COLO829 (cell line): ENCODE results near the gene ERICH4.
"Not testable (repeated sequence)": the region's sequence is repeated elsewhere in the genome, so short reads cannot be mapped to it uniquely, and the experiment has no call there.

Experiments used
- DNase-seq: peaks from one replicate; pipeline ENCODE4 v3.0.0; 2012; ENCODE audit warnings: low spot score

The ERICH4 gene

GRCh38 chr19:41435936-41436673, 6.9 kb upstream of the ERICH4 start:
- DNase-seq = no peak

- no peak for DNase-seq
Measured at GRCh38 chr19:41436674-41436951, 6.3 kb upstream of the ERICH4 start.

GRCh38 chr19:41437944-41438574, 4.9 kb upstream of the ERICH4 start:
- no peak for DNase-seq

DNA sequence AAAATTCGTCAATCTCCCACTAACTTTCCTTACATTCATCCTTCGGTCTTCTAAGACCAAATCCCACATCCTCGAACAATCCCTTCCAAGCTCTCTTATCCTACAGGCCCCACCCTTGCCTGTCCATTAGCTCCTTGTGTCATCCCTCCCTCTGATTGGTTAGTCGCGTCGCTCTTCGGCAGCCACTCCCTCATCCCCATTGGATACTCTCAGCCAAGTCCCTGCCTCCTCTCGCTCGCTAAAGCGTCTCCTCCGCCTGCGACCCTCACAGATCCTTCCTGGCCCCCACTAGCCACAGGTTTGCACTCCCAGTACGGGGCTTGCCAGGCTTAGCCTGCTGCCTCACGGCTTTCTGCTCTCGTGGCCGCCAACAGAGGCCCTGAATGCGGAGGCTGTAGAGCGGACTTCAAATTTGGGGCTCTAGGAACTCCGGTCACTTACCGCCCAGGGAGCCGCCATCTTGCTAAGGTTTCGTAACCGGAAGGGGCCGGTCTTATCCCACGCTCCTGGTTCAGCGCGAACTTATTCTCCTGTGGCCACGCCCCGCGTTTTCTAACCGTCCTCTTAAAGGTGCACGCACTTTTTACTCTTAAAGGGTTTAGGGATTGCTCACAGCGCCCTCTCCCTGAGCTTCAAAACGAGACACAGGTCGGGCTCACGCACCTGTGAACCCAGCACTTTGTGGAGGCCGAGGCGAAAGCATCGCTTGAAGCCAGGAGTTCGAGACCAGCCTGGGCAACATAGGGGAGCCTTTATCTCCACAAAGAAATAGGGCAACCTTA, 3.3 kb upstream of the ERICH4 start, which contains the start of gene DMAC2:
TSS of gene DMAC2 (minus strand) at position 472 of the 782 bp plus-strand sequence. CDS start at position 459, 13 bp downstream.
- peak; percentile 98 for DNase-seq

DNA sequence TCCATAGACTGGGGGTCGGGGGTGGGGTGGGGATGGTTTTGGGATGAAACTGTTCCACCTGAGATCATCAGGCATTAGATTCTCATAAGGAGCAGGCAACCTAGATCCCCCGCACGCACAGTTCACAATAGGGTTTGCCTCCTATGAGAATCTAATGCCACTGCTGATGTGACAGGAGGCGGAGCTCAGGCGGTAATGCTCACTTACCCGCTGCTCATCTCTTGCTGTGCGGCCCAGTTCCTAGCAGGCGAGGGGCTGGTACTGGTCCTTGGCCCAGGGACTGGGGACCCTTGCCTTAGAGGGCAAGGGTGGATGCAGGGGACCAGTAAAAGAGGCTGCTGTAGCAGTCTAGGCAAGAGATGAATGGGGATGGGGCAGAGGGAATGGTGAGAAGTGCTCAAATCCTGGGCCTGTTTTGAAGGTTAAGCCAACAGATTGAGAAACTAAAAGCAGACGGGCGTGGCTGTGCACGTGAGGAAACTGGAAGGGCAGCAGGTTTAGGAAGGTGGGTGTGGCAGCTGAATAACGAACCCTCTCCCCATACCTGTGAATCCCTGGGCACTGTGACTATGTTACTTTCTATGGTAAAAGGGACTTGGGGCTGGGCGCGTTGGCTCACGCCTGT, 1.5 kb upstream of the ERICH4 start:
- no peak for DNase-seq

GRCh38 chr19:41443813-41444455, 978 bp downstream of the ERICH4 start:
- DNase-seq = no peak

GRCh38 chr19:41445575-41445974, 2.6 kb downstream of the ERICH4 start:
- no peak for DNase-seq

DNA sequence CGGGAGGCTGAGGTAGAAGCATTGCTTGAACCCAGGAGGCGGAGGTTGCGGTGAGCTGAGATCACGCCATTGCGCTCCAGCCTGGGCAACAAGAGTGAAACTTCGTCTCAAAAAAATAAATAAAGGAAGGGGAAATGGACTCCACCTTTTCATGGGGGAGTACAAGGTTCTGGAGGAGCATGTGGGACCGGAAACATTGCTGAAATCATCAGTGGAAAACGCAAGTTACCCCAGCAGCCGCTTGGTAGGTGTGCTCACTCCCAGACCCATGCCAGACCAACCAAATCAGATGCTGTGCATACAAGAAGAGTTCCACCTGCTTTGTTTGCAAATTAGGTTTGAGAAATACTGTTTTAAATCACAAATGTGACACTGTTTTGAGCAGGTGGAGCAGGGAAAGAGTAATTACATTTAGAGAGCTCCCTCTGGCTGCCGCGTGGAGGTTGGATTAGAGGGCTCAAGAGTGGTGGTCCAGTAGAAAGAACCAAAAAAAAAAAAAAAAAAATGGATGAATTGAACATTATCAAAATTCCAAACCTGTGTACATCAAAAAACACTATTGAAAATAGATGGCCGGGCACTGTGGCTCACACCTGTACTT, 4.9 kb downstream of the ERICH4 start:
- DNase-seq = no peak

DNA sequence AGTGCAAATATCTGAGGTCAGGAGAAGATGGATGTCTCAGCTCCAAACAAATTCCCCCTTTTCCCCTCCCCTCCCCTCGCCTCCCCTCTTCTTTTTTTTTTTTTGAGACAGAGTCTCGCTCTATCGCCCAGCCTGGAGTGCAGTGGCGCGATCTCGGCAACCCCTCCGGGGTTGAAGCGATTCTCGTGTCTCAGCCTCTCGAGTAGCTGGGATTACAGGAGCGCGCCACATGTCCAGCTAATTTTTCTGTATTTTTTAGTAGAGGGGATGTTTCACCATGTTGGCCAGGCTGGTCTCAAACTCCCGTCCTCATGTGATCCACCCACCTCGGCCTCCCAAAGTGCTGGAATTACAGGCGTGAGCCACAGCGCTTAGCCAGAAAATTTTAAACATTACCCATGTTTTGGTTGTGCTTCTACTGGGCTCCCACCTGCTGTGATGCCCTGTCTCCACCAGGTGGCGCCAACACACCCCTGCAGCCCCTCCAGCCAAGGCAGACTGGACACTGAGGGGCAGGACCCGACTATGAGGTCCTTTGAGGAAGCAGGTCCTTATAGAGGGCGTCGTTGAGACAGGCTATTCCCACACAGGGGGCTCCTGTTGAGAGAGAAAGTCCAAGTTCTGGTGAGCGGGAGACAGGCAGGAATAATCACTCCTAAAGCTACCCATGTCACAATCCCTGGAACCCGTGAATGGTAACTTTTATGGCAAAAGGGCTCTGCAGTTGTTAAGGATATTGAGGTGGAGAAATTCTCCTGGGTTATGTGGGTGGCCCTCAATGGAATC, 6.3 kb downstream of the ERICH4 start:
- DNase-seq = peak; percentile 75

- no peak for DNase-seq
Measured at GRCh38 chr19:41449865-41450178, 6.9 kb downstream of the ERICH4 start.

DNA sequence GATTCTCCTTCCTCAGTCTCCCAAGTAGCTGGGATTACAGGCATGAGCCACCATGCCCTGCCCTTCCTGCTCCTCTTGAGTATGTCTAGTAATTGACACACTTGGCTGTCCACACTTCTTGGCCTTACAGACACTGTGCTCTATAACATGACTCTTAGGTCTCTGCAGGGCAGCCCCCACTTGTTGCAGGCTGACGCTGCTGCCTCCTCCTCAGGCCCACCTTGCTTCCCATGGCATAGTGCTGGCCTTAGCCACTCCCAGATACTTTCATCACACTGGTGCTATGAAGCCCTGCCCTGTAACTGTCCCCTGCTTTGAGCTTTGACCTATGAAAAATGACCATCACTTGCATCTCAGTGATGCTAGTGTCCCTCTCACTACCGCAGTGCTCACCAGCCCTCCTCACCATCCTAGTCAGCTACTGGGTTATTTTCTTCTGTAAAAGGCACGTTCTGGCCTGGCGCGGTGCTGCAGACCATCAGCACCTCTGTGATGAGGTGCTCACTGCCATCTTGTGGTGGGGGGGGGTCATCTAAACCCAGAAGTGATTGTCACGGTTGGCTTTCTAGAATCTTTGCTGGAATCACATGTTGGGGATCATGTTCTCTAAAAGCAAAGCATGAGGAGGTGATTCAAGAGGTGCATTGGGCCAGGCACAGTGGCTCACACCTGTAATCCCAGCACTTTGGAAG, 9.8 kb downstream of the ERICH4 start:
- DNase-seq = no peak

- no peak for DNase-seq
Measured at GRCh38 chr19:41455936-41456335, 13.0 kb downstream of the ERICH4 start.

DNA sequence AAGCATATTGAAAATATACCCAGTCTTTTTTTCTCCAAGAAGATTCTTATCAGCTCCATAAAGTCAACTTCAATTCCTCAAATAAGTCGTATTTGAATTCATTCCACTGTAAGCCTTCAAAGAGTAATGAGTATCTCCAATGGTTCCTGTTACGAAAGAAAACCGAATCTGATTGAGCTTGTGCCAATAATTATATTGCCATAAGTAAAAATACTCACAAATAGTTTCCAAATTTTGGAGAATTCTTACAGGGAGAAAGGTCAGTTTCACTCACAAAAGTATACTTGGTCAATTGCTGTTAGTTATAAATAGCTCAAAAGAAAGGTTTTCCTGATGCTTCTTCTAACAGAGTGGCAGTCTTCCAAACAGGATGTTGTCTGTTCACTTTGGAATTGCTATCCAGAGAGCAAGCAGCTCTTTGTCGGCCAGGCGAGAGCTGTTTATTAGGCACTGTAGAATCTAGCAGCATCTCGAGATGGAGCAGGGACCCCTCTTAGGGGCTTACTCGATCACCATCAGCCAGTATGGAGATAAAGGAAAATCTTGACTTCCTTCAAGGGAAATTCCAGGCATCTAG, 13.5 kb downstream of the ERICH4 start:
- DNase-seq = peak; percentile 41

- DNase-seq = no peak
Measured at GRCh38 chr19:41457241-41457640, 14.3 kb downstream of the ERICH4 start.

- DNase-seq = no peak
Measured at GRCh38 chr19:41462497-41462896, 19.5 kb downstream of the ERICH4 start.

GRCh38 chr19:41463257-41464256, 20.6 kb downstream of the ERICH4 start:
- not testable (repeated sequence) for DNase-seq

DNA sequence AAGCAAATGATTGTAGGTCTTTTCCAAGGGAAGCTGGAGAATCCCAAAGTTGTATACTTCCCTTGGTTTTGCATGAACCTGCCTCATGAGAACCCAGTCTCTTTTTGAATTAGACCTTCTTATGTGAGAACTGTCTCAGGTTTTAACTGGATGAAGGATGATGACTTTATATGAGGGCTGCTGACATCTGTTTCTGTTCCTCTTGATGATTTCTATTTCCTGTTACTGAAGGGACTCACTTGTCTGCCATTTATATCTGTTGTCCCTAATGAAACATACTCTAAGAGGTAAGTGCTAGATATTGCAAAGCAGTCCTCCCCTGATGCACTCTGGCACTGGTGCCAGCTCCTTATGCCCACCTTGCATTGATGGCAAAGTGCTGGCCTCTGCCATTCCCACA, 33.6 kb downstream of the ERICH4 start:
- DNase-seq = no peak

- no peak for DNase-seq
Measured at GRCh38 chr19:41478171-41478570, 35.2 kb downstream of the ERICH4 start.
